GM19452 (cell line): Measurements from ENCODE around the gene DGCR6L.
"Not testable (repeated sequence)": the region's sequence is repeated elsewhere in the genome, so short reads cannot be mapped to it uniquely, and the experiment has no call there.

Source experiments
- ATAC-seq: cut with Tn5 transposase; IDR thresholded peaks from one replicate; pipeline ENCODE4 v1.9.1; 2021; ENCODE audit not compliant: unreplicated experiment

Gene DGCR6L

DNA sequence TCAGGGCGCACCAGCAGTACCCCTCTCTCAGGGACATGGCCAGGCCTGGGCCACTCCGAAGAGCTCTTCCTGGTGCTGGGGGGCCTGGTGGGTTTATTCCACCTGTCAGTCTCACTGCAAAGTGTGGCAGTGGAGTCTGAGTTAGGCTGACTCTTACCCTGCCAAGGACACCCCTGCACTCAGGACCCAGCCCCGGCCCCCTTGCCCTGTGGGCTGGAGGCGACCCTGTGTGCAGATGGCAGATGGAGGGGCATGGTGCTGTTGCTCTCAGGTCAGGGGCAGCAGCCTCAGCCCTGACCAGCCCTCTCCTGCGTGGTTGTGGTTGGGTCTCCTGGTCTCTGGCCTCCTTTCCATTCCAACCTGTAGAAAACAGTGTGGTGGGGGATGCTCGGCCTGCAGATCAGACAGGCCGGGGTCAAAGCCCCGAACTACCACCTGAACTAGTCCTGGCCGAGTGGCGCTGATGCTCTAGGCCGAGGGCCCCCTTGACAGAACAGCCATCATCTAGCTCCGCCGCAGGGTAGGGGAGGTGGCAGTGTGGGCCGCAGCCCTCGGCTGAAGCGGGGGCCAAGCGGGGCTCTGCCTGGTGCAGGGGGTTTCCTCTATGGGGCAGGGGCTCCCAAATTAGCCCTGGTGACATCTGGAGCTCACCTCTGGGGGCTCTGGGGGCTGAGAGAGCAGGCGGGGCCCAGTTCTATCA is 41.8 kb downstream of the DGCR6L start:
- not testable (repeated sequence) for ATAC-seq

DNA sequence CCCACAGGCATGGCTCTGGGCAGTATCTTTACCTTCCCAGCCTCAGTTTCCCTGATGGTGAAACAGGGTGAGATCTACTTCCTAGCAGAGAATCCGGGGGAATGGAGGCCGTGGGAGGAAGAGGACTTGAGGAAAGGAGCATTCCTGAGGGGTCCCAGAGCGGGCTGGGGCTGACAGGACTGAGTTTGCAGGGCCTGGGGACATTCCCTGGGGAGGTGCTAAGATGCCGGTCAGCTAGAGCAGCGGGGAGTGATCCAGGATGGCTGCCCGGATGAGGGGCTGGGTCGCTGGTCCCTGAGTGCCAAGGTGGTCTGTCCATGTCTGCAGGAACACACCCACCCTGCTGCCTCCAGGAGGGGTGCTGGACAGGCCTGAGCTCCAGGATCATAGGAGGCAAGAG is 43.4 kb downstream of the DGCR6L start:
- no peak for ATAC-seq

DNA sequence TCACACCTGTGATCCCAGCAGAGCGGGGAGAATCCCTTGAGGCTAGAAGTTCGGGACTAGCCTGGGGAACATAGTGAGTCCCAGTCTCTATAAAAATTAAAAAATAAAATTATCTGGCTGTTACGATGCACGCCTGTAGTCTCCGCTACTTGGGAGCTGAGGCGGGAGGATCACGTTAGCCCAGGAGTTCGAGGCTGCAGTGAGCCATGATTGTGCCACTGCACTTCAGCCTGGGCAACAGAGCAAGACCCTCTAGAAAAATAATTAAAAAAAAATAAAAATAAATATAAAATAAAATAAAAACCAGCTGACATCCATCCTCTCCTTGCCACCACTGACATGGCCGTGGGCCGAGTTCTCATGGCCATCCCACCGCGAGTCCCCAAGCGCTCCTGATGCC is 44.0 kb downstream of the DGCR6L start:
- no peak for ATAC-seq

DNA sequence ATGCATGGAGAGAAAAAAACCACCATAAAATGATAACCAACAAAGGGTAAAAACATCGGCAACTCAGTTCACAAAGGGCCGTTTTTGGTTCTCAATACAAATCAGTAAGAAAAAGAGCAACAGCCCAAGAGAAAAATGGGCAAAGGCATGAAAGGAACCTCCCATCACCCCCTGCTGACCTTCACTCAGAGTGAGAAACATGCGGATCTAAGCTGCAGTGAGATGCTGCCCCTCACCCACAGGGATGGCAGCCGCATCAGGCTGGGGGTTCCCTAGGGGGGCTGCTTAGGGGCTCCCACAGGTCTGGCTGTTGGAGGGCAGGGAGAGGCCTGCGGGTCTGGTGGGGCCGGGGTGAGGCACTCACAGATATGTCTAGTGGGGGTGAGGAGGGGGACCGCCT is 44.5 kb downstream of the DGCR6L start:
- not testable (repeated sequence) for ATAC-seq

DNA sequence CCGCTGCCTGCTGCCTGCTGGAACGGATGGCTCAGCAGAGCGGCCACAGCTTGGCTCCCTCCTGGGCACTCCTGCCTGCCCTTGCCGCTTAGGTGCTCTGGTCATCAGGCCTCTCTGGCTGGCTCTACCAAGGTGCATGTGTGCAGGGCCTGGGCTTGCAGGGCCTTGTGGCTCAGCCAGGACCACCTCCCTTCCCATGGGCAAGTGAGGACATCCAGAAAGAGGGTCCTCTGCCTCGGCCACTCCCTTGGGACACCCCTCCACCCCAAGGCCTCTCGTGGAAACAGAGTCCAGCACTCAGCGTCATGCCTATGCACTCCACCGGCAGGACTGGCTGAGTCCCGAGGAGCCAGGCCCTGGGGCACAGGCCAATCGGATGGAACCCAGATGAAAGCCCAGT is 45.5 kb downstream of the DGCR6L start:
- ATAC-seq: not testable (repeated sequence)

DNA sequence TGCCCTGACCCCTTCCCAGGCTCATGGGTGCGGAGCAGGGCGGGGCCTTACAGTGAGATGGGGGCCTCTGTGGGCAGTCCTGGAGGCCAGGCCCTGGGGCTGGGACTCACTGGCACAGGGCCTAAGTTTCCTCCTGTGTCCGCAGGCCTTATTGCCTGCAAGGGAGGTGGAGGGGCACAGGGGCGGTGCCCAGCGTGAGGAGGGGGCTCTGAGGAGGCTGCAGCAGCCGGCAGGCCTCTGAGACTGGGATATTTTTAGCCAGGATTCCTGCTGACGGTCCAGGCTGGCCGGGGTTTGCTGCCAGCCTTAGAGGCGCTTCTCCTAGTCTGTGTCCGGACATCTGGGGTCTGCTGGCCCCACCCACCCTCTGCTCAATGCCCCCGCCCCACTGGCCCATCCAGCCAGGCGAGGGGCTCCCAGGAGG is 46.1 kb downstream of the DGCR6L start:
- no peak for ATAC-seq

DNA sequence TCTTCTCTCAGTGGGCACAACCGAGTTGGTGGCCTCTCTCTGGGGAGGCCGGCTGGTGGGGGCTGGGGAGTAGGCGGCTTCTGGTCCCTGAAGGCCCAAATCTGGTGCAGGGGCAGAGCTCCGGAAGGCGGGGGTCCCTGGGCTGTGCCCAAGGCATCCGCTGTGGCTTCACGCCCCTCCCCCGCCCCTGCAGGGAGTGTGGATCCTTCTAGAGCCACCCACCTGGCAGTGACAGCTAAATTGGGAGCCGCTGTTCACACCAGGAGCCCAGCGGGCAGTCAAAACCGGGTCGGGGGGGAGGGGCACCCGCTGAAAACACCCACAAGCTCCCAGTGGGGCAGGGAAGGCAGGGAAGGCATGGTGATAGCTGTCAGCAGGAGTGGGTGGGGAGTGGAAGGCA is 47.2 kb downstream of the DGCR6L start:
- ATAC-seq: no peak

DNA sequence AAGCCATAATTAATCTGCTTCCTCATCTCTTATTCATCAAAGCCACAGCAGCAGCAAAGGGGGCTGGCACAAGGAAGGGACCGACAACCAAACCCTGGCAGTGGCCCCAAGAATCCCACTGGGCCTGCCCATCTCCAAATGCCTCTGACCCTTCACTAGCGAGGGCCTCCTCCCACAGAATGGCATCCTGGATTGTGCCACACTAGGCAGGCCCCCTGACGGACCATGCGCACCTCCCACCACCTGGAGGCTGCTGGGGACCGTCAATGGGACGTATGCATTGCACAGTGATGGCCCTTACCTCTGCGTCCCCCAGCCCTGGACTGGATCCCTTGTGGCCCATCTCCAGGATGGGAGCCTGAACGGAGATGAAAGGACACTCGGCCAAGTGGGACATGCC is 47.7 kb downstream of the DGCR6L start:
- no peak for ATAC-seq

DNA sequence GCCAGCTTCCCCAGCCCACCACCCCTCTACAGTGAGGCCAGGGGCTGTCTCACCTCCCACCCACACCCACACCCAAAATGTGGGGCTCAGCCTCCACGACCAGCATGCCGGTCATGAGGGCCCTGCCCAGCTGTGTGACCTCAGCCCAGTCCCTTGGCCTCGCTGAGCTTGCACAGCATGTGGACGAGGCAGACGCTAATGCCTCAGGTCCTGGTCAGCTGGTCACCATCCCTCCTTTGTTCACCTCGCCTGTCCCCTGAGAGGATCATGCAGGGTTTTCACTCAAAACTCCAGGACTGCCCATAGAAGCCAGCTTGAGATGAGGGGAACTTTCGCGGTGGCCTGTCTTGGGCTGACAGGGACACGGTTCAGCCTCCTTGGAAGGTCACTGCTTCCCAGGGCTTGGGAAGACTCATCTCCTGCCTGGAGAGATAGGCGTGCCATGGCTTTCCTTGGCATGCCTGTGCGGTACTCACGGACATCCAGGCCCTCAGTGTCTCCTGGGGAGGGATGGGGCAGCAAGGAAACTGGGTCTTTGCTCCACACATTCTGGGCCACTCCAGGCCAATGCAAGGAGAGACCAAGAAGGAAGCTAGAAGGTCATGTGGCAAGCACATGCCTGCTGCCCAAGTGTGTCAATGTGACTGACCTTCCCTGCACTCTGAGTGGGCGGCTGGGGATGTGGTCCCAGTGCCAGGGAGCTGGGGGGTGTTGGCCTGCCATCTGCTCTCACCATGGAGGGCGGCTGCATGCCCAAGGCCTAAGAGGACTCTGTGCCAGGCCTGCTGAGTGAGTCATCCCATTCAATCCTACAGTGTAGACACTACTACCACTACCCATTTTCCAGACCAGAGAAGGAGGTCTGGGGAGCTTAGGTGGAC is 48.5 kb downstream of the DGCR6L start:
- ATAC-seq: no peak

DNA sequence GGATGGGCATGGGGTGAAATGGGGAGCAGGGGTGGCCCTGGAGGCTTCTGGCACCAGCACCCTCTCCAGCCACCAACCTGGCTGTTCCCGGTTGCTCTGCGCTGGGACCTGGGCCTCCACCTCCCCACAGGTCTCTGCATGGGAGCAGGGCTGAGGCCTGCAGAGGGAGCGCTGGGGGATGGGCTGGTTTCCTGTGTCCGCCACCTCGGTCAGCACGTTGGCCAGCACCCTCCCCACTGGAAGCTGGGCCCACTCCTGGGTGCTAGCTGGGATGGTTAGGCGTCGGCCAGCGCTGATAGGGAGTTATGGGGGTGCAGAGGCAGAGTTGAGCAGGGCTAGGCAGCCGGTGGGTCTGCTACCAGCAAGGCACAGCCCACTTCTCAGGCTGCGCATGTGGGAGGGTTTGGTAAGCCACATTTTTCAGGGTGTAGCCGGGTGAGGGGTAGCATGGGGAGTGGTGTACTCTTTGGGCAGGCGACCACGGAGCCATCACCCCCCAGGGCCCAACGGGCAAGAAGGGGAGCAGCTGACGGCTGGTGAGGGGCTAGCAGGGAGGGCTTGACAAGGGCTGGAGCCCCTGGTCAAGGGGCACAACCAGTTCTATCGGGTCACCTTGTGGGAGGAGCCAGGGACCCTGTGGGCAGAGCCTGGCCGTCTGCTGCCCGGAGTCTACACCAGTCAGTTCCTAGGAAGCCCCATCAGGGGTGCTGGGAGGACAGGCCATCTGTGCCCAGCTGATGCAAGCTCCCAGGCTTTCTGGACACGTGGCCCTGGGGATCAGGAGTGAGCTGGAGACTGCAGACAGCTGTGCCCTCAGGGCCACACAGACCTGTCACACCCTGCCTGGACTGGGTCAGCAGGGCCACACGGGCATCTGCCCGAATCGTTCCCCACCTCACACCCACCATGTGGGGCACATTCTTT is 49.4 kb downstream of the DGCR6L start:
- not testable (repeated sequence) for ATAC-seq

DNA sequence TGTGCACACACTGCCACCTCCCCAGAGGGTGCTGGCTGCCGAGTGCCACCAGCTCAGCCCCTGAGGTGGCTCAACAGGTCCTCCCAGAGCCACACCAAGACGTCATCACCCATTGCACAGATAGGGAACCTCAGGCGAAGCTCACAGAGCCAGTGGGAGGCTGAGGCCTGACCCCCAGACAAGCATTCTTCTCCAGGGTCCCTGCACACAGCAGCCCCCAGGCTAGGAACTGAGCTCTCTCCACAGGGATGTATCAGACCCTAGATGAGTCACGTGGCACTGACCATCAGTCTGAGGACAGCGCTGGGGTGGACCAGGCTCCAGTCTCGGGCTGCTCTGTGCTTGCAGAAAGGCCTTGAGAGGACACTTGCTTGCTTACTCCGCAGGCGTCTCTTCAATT is 50.2 kb downstream of the DGCR6L start:
- ATAC-seq: not testable (repeated sequence)

DNA sequence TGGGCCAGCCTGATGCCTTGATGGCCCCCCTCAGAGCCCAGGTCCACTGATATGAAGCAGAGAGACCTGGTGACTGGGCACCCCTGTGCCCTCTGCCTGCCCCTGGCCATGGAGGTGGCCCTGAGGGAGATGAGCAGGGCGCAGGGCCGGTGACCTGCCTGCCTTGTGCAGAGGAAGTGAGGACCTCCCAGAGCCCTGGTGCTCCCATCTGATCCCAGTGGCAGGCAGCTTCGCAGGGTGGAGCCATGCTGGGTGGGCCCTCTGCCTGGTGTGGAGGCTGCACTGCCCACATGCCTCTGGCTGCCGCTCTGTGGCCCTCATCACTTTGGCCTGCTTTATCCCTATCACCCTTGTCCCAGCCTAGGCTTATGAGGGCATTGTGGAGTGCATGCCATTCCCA is 50.7 kb downstream of the DGCR6L start:
- ATAC-seq: not testable (repeated sequence)

DNA sequence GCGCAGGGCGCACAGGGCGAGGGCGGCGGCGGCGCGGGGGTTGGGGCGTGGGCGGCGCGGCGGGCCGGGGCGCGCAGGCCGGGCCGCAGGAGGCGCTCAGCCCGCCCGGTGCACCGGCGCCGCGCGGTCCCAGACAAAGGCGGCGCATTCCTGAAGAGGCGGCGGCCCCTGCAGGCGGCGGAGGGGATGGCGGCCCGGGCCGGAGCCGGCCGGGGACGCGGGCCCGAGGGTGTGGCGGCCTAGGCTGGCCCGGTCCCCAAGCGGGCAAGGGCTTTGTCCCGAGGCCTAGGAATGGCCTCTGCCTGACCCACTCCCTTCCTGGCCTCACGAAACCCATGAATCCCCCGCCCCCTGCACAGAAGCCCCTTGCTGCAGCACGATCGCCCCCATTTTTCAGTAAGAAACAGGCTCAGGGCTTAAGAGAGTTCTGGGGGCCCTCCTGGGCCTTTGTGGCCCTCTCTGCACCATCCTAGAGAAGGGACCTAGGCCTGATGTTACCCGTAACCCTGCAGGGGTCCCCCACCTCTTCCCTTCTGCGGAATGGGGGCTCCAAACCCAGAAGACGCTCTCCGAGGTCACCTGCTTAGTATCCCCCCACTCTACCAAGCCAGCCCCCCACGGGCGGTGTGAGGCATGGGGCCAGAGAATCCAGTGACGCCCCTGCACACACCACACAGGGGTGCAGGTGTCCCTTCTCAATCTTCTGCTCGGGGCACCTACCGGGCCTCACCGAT is 51.4 kb downstream of the DGCR6L start, which contains the start of gene RTN4R:
TSS of gene RTN4R (minus strand) at position 40 of the 734 bp plus-strand sequence. CDS start 226 bp downstream, outside the sequence.
- ATAC-seq: no peak

DNA sequence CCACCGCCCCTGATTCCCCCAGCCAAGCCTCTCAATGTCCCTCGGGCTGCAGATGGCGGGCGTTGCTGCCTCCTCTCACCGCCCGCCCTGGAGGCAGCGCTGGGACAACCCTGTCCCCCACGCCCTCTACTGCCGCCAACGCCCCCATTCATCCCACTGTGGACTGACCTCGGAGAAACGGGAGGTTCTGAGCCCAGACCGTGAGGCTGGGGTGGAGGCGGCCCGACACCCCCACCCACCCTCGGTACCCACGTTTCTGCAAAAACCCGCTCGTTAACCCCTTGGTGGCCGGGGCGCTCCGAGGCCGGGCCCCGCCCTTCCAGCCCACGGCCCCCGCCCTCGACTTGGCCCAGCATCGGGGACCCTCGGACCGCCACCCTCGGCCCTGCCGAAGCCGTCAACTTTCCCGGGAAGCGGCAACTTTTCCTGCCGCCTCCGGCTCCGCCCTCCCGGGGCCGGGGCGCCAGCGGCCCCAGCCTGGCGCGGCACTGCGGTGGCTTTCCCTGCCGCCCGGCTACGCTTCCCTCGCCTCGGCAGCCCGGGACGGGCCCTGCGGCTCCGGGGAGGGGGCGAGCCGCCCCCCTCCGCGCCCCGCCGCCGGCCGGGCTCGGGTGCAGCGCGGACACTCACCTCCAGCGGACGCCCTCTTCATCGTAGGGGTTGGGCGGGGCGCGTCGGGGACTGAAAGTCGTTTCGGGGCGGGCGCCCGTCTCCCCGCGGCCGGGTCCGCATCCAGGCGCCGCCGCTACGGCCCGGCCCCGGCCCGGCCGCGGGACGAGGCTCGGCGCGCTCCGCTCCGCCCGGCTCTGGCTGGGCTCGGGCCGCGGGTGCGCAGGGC is 52.2 kb downstream of the DGCR6L start:
- ATAC-seq: no peak

DNA sequence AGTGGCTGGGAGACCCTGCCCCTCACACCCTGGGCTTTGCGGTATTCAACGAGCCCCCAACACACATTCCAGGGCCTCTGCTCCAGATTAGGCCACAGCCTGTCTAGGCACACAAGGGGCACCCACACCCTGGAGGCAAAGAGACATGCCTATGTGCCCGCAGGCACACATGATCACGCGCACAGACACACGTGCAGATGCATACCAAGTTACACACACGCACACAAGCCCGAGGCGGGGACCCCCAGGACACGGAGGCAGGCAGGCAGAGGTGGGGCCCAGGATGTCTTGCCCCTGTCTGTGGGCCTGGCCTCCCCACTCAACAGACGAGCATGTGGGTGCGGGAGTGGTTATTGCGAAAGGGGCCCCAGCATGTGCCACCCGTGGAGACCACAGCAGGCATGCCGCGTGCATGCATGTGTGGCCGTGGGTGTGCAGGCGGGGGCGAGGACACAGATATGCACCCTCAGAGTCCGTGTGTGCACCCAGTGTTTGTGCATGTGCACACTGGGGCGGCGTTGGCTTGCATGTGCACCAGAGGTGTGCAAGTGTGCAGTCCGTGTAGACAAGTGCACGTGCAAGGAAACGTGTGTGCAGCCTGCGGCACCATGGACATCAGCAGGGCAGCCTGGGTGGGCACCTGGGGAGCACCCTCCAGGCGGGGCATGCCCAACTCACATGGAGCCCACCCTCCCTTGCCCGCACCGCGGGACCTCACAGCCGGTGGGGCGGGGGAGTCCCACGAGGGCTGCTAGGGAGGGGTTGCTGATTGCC is 53.0 kb downstream of the DGCR6L start:
- not testable (repeated sequence) for ATAC-seq

DNA sequence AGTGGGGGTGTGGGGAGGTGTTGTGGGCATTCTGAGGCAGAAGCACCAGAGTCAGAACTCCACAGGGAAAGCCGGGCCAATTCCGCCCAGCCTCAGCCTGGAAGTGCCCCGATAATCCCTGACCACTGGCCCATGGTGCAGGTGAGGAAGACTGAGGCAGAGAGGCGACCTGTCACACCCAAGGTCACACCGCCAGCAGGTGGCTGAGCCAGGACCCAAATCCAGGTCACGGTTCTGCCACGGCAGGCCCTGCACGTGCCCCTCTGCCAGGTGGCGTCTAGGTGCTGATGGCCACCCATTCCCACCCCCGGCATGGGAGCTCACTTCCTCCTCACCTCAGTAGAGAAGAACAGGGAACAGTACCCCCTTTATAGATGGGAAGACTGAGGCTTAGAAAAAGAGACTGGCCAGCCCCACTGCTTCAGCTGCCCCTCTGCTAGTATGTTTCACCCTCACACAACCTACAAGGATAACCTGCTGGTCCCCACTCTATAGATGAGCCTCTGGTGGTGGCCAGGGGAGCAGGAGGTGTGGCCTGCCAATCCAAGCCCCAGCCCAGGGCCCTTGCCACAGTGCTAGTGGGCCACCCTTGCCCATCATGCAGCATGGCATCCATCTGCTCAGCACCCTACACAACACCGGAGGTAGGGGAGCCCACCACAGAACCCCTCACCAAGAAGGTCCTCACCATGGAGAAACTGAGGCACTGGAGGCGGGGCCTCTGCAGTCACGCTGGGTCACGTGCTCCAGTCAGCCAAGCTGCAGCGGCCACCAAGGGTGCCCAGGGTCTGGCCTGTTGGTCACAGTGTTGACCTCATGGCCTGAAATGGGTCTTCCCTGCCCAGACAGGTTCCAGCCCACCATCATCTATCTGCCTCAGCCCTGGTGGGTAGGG is 53.8 kb downstream of the DGCR6L start:
- not testable (repeated sequence) for ATAC-seq

DNA sequence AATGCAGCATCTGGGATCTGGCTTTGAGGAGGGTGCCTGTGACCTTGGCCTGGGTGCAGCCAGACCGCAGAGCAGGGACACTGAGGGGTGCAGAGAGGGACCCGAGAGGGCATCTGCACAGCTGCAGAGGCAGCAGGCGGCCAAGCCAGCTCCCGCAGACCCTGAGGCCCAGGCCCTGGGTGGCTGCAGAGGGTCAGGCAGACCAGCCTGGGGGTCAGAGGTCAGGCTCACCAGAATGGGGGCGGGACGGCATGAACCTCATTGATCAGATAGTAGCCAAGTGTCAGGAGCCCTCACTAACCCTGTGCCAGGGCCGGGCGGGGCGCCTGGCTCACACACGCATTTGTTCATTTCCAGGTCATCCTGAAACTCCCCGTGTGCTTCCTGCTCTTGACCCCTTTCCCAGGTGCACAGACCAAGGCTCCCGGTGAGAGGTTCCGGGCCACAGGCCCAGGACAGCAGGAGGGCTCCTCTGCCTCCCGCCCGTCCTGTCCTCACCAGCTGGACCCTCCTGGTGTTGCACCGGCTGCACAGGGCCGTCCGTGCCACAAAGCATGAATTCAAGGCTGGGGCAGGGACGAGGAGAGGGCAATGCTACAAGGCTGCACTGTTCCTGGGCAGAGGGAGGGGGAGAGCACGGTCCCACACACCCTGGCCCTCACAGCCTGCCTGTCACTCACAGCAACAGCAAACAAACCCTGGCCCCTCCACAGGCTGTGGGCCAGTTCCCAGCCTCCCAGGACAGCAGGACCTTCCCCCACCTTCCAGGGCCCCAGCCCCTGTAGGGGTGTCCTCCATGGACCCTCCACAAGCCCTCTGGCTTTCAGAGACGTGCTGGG is 55.0 kb downstream of the DGCR6L start:
- ATAC-seq: no peak
